H9 (cell line): Measurements from ENCODE around the gene PNMA1. TPM values are rescaled to one million over a fixed set of nuclear protein-coding genes. Genes with fewer than 3 reads are reported as not detected.
A peak's percentile ranks its signal among the peaks of the same experiment; 100 is the strongest.

Experiments used
- DNase-seq: peaks from one replicate; pipeline ENCODE4 v3.0.0-alpha.2; 2017
- H2AFZ ChIP-seq: one replicate; pipeline ENCODE4 v1.6.1; 2013; ENCODE audit warnings: mild to moderate bottlenecking, low read length, control low read depth, moderate library complexity
- H2AK5ac ChIP-seq: 2 replicates; pipeline ENCODE4 v1.6.1; 2013; ENCODE audit warnings: low read length, control low read depth, mixed read lengths; ENCODE audit not compliant: insufficient read length
- H2BK120ac ChIP-seq: one replicate; pipeline ENCODE4 v1.6.1; 2013; ENCODE audit warnings: low read depth, mild to moderate bottlenecking, low read length, control low read depth, inconsistent platforms; ENCODE audit not compliant: poor library complexity, severe bottlenecking
- H2BK12ac ChIP-seq: 2 replicates; pipeline ENCODE4 v1.6.1; 2013; ENCODE audit warnings: low read length, control low read depth, mixed read lengths, low read depth; ENCODE audit not compliant: insufficient read length
- H2BK15ac ChIP-seq: 2 replicates; pipeline ENCODE4 v1.6.1; 2013; ENCODE audit warnings: low read depth, low read length, control low read depth
- H2BK20ac ChIP-seq: one replicate; pipeline ENCODE4 v1.6.1; 2013; ENCODE audit warnings: low read depth, mild to moderate bottlenecking, low read length, control low read depth, inconsistent platforms; ENCODE audit not compliant: poor library complexity, severe bottlenecking
- H2BK5ac ChIP-seq: 2 replicates; pipeline ENCODE4 v1.6.1; 2013; ENCODE audit warnings: low read length, control low read depth, mixed read lengths; ENCODE audit not compliant: insufficient read length
- H3K14ac ChIP-seq: 2 replicates; pipeline ENCODE4 v1.6.1; 2013; ENCODE audit warnings: low read length, control low read depth; ENCODE audit not compliant: insufficient read depth
- H3K18ac ChIP-seq: 2 replicates; pipeline ENCODE4 v1.6.1; 2013; ENCODE audit warnings: low read depth, mild to moderate bottlenecking, mixed read lengths, low read length, control low read depth; ENCODE audit not compliant: insufficient read length
- H3K23ac ChIP-seq: 2 replicates; pipeline ENCODE4 v1.6.1; 2013; ENCODE audit warnings: low read length, control low read depth, mixed read lengths, low read depth; ENCODE audit not compliant: insufficient read length
- H3K23me2 ChIP-seq: 2 replicates; pipeline ENCODE4 v1.6.1; 2013; ENCODE audit warnings: low read depth, mild to moderate bottlenecking, mixed read lengths, low read length, control low read depth; ENCODE audit not compliant: insufficient read length, poor library complexity, severe bottlenecking
- H3K27ac ChIP-seq: 2 replicates; pipeline ENCODE4 v1.5.1; 2013; ENCODE audit warnings: low read length, control low read depth, mixed read lengths, low read depth; ENCODE audit not compliant: insufficient read length
- H3K27me3 ChIP-seq: 2 replicates; pipeline ENCODE4 v1.6.1; 2013; ENCODE audit warnings: low read length, control low read depth, inconsistent platforms; ENCODE audit not compliant: insufficient read depth
- H3K4ac ChIP-seq: 2 replicates; pipeline ENCODE4 v1.6.1; 2013; ENCODE audit warnings: low read depth, mild to moderate bottlenecking, control low read depth, inconsistent platforms, low read length, moderate library complexity
- H3K4me1 ChIP-seq: 2 replicates; pipeline ENCODE4 v1.6.1; 2013; ENCODE audit warnings: low read length, control low read depth, inconsistent platforms; ENCODE audit not compliant: insufficient read depth
- H3K4me2 ChIP-seq: 2 replicates; pipeline ENCODE4 v1.6.1; 2013; ENCODE audit warnings: low read length, control low read depth, mixed read lengths; ENCODE audit not compliant: insufficient read length, insufficient read depth
- H3K56ac ChIP-seq: 2 replicates; pipeline ENCODE4 v1.6.1; 2013; ENCODE audit warnings: low read depth, mild to moderate bottlenecking, mixed read lengths, low read length, control low read depth; ENCODE audit not compliant: insufficient read length
- H3K79me1 ChIP-seq: 2 replicates; pipeline ENCODE4 v1.6.1; 2013; ENCODE audit warnings: low read depth, mild to moderate bottlenecking, moderate library complexity, low read length, control low read depth, inconsistent platforms; ENCODE audit not compliant: insufficient read depth, poor library complexity, severe bottlenecking
- H3K79me2 ChIP-seq: 2 replicates; pipeline ENCODE4 v1.6.1; 2013; ENCODE audit warnings: low read length, control low read depth, inconsistent platforms; ENCODE audit not compliant: insufficient read depth
- H3K9ac ChIP-seq: 2 replicates; pipeline ENCODE4 v1.6.1; 2013; ENCODE audit warnings: low read length, control low read depth, mixed read lengths; ENCODE audit not compliant: insufficient read length; ENCODE audit errors: extremely low read depth
- H3K9me3 ChIP-seq: one replicate; pipeline ENCODE4 v1.6.1; 2013; ENCODE audit warnings: low read depth, low read length, inconsistent platforms; ENCODE audit not compliant: control insufficient read depth
- H3T11ph ChIP-seq: one replicate; pipeline ENCODE4 v1.6.1; 2013; ENCODE audit warnings: mild to moderate bottlenecking, low read length, control low read depth, inconsistent platforms
- H4K20me1 ChIP-seq: one replicate; pipeline ENCODE4 v1.6.1; 2013; ENCODE audit not compliant: control insufficient read depth, insufficient read length, insufficient read depth
- H4K5ac ChIP-seq: 2 replicates; pipeline ENCODE4 v1.6.1; 2013; ENCODE audit warnings: low read depth, mild to moderate bottlenecking, mixed read lengths, low read length, control low read depth; ENCODE audit not compliant: insufficient read length
- H4K8ac ChIP-seq: replicated peaks from 2 replicates; pipeline ENCODE4 v1.6.1; 2013; ENCODE audit warnings: low read length, control low read depth, mixed read lengths, low read depth; ENCODE audit not compliant: insufficient read length
- H4K91ac ChIP-seq: 2 replicates; pipeline ENCODE4 v1.6.1; 2013; ENCODE audit warnings: low read depth, mild to moderate bottlenecking, moderate library complexity, mixed read lengths, low read length, control low read depth; ENCODE audit not compliant: insufficient read length
- H3K27ac Mint-ChIP-seq, 3 experiments: 2 replicates in 2 of 3; 3 replicates in 1 of 3; pipeline ENCODE4 v1.8.0; 2020 to 2021; ENCODE audit warnings: mixed read lengths in 3 of 3, mild to moderate bottlenecking in 1 of 3, moderate library complexity in 1 of 3
- H3K27me3 Mint-ChIP-seq: 2 replicates; pipeline ENCODE4 v1.8.0; 2021; ENCODE audit warnings: low read depth, mild to moderate bottlenecking, moderate library complexity, mixed read lengths
- H3K36me3 Mint-ChIP-seq, 3 experiments: 2 replicates in 2 of 3; 3 replicates in 1 of 3; pipeline ENCODE4 v1.8.0; 2020 to 2021; ENCODE audit warnings: low read depth in 3 of 3, mixed read lengths in 3 of 3; ENCODE audit not compliant: insufficient read depth in 1 of 3
- H3K4me1 Mint-ChIP-seq, 2 experiments: 2 replicates each; pipeline ENCODE4 v1.8.0; 2020; ENCODE audit warnings: mixed read lengths in 2 of 2
- H3K4me3 Mint-ChIP-seq, 2 experiments: 2 replicates in 1 of 2; 3 replicates in 1 of 2; pipeline ENCODE4 v1.8.0; 2020 to 2021; ENCODE audit warnings: mild to moderate bottlenecking in 2 of 2, mixed read lengths in 2 of 2, moderate library complexity in 1 of 2
- H3K9me3 Mint-ChIP-seq, 2 experiments: 2 replicates in 1 of 2; 3 replicates in 1 of 2; pipeline ENCODE4 v1.8.0; 2020; ENCODE audit warnings: mild to moderate bottlenecking in 2 of 2, mixed read lengths in 2 of 2, moderate library complexity in 1 of 2
- total RNA-seq: library from RNA; stranded (reverse); gene quantifications from 2 replicates; pipeline ENCODE4 v1.2.1, GENCODE V29; 2021
- TF ChIP-seq, protein P1 (sequence below): fragments of 200-600 bp; sonication (generic); conservative IDR thresholded peaks from 3 replicates; pipeline ENCODE4 v1.8.0; 2021; ENCODE audit warnings: antibody characterized with exemption, mild to moderate bottlenecking

Gene PNMA1
- total RNA-seq, 1 experiment from 2014 or later = 56.1 TPM

DNA sequence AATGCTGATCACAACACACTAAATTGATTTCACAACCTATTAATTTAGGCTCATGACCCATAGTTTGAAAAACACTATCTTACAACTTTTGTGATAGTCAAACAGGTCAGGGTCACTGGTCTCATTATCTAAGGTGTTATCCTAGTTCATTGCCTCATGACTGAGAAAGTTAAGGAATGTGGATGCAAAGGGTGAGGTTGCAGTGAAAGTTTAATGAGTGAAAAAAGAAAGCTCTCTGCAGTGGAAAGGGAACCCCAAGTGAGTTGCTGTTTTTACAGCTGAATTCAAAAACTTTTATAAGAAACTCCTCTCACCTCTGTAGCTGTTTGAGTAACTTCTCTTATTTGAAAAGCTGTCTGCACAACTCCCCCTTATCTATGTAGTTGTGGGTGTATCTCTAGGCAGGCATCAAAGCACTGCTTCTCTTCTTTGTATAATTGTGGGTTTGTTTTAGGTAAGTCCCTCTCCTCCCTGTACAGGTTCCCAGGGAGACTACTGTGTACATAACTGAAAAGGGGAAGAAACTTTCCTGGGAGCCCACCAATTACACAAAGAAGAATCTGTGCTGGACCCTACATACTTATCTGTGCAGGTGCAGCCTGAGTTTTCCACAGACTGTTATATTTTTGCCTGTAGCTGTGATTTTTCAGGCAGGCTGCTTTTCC, 50.5 kb downstream of the PNMA1 start:
- Histone ChIP-seq H2BK12ac (no peak overlapping the region), H3T11ph (no peak overlapping the region), H2BK20ac (no peak overlapping the region), H4K8ac (no peak overlapping the region), H3K27me3 (no peaks in the 10 kb centered on the region), H2BK15ac (no peak overlapping the region), H3K18ac (no peak overlapping the region), H3K56ac (no peak overlapping the region), H2BK5ac (no peak overlapping the region), H3K23ac (no peak overlapping the region), H3K27ac (no peak overlapping the region), H2BK120ac (no peak overlapping the region), H3K79me2 (no peaks in the 10 kb centered on the region), H3K9ac (no peak overlapping the region), H3K79me1 (no peaks in the 10 kb centered on the region), H4K20me1 (no peaks in the 10 kb centered on the region), H3K14ac (no peak overlapping the region), H3K4ac (no peak overlapping the region), H3K4me2 (no peak overlapping the region), H4K5ac (no peak overlapping the region), H3K23me2 (no peaks in the 10 kb centered on the region), H4K91ac (no peak overlapping the region), H2AFZ (no peak overlapping the region), H2AK5ac (no peak overlapping the region), H3K4me1 (no peaks in the 10 kb centered on the region), H3K9me3 (no peaks in the 10 kb centered on the region)
- Mint-ChIP-seq H3K27me3 (no peaks in the 10 kb centered on the region), H3K4me3 (no peak overlapping the region), H3K4me1 (peaks cover 0 to 5% of the 10 kb centered on the region in 2 experiments; a peak in 2 of 4 replicates), H3K27ac (peak overlapping the region in 1 of 3 experiments; percentile 19; a peak in 3 of 7 replicates), H3K9me3 (peaks cover 0 to 3% of the 10 kb centered on the region in 2 experiments; a peak in 1 of 5 replicates), H3K36me3 (peaks cover 7 to 10% (median 8%) of the 10 kb centered on the region in 3 experiments)
- DNase-seq = no peak
- TF ChIP-seq, protein P1, sequence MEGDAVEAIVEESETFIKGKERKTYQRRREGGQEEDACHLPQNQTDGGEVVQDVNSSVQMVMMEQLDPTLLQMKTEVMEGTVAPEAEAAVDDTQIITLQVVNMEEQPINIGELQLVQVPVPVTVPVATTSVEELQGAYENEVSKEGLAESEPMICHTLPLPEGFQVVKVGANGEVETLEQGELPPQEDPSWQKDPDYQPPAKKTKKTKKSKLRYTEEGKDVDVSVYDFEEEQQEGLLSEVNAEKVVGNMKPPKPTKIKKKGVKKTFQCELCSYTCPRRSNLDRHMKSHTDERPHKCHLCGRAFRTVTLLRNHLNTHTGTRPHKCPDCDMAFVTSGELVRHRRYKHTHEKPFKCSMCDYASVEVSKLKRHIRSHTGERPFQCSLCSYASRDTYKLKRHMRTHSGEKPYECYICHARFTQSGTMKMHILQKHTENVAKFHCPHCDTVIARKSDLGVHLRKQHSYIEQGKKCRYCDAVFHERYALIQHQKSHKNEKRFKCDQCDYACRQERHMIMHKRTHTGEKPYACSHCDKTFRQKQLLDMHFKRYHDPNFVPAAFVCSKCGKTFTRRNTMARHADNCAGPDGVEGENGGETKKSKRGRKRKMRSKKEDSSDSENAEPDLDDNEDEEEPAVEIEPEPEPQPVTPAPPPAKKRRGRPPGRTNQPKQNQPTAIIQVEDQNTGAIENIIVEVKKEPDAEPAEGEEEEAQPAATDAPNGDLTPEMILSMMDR = no peak
